ENCODE results near the gene TIAM2.
"Not testable (repeated sequence)": the region's sequence is repeated elsewhere in the genome, so short reads cannot be mapped to it uniquely, and the experiment has no call there.

Gene TIAM2
- total RNA-seq = 8.7 to 13.7 reads per million in 2 donors

DNA sequence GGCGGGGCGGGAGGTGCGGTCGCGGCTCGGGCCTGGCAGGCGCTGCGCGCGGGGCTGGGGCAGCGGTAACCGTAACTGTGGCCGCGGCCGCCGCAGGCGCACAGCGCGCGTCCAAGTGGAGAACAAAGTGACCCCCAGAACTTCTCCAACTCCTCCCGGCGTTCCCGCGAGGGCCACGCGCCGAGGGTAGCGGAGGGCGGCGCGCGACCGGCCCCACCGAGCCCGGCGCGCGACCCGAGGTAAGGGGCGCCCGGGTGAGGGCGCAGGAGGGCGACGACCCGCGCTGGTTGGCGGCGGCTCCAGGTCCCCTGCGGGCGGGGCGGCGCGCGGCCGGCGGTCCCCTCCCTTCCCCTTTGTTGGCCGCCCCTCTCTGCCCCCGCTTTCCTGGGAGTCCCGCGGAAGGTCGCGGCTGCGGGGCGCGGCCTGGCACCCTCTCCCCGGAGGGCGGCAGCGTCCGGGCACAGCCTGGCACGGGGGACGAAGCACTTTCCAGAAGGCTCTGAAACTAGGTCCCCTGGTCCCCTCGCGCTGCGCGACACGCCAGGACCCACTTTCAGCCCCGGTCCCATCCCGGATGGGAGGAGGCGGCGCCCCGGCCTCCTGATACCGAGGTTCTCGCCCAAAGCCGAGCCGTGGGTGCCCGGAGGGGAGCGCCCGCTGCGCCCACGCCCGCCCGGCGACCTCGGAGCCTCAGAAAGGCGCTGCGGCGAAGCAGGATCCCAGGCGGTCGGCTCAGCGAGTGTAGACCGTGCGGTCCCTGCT lies at the start of gene TIAM2:
Gene TIAM2, plus strand, starts transcription at position 62 of the 762 bp plus-strand sequence. CDS start 133,909 bp downstream, outside the sequence.
- DNase-seq = peak; percentile 16

DNA sequence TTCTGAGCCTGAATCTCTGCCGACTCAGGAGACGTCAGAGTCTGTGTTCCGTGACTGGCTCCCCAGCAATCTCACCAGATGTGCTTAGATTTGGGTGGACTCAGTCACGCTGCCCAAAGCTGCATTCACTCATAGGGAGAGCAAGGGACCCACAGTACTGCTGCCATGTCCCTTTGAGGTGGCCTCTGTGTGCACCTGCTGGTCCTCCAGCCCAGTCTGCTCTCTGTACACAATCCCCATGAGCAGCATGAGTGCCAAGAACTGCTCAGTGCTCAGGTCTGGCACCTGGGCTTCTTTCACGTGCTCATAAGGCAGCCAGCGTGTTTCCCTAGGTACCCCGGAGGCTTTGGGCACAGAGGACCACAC lies 44.2 kb upstream of the TIAM2 start:
- no peak for DNase-seq

DNA sequence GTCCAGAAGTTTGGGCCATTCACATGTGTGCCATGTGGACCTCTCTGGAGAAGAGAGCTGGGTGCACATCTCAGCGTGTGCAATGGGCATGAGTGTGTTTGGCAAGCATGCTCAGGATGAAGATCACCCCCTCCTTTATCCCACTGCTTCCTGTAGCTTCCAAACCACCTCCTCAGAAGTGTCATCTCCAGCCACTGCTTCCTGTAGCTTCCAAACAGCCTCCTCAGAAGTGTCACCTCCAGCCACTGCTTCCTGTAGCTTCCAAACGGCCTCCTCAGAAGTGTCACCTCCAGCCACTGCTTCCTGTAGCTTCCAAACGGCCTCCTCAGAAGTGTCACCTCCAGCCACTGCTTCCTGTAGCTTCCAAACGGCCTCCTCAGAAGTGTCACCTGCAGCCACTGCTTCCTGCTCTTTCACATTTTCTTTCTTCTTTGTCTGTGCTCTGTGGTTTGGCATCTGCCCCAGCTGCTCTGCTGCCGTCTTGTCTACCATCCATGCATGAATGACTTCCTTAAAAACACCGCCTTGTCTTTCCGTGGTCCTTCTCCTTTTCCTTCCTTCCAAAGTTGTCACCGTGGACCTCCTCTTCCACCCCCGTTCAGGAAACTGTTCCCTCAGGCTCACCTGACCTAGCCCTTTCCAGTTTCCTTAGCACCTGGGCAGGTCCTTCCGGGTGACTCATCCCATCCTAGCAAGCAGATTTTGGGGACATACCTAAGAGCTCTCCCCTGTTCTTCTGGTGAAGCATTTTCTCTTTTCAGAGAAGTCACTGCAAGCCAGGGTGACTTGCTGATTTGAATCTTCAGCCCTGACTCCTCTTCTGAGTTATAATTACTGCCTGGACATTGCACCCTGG lies 43.5 kb upstream of the TIAM2 start:
- DNase-seq = no peak

DNA sequence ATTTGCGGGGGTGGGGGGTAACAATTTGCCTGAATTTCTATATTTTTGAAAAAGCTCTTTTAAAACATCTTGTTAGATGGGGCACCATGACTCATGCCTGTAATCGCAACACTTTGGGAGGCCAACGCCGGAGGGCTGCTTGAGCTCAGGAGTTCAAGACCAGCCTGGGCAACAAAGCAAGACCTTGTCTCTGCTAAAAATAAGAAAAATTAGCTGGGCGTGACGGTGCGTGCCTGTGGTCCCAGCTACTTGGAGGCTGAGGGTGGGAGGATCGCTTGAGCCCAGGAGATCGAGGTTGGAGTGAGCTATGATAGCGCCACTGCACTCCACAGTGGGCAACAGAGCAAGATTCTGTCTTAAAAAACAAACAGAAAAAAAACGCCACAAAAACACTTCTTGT lies 41.5 kb upstream of the TIAM2 start:
- DNase-seq = no peak

DNA sequence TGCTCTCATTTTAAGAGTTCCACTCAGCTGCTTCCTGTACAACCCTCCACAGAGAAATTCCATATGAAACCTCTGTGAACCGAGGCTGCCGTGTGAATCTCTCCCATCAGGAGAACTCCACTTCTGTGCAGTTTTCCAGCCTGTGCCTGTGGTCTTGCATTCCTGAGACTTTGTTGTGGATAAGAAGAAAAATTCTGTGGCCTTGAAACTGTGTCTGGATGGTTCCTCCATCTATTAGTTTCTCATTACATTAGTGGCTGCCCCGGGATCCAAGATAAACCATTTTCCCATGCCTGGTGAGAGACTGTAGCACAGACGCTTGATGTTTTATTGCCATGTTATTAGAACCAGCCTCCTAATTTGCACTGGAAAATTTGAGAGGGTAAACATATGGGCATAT lies 40.8 kb upstream of the TIAM2 start:
- no peak for DNase-seq

DNA sequence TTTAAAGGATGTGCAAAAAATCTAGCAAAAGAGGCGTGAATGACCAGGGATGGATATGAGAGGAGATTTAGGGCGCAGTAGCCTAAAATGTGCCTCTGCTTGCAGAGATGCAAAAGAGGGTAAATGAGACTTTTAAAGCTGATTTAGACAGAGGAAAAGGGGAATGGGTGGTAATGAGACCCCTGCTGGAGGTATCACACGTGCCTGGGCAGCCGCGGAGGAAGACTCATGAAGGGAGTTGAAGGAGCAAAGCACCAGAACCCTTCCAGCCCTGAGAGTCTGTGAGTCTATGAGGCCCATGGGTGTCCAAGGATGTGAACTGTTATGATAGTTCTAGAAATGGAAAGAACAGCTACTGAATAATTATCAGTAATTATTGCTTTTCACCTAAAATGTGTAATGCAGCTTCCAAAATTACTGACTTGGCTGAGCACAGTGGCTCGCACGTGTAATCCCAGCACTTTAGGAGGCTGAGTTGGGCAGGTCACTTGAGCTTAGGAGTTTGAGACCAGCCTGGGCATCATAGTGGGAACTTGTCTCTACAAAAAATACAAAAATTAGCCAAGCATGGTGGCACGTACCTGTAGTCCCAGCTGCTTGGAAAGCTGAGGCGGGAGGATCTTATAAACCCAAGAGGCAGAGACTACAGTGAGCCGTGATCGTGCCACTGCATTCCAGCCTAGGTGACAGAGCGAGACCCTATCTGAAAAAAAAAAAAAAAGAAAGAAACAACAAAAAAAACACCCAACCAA lies 38.2 kb upstream of the TIAM2 start:
- DNase-seq = no peak

DNA sequence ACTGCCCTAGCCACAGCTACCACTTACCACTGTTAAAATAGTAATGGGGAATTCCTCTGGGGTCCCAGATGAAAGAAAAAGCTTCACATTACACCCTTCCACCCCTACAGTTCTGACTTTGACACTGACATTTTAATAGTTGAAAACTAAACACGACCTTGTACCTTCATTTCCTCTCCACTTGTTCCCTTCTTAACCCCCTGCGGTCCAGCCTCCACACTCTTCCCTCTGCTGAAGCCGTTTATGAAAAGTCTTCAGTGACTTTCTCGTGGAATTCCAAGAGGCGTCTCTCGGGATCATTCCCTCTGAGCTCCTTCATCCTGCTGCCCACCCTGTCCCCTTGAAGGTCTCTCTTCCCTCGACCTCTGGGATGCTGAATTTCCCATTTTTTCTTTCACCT lies 36.6 kb upstream of the TIAM2 start:
- DNase-seq = no peak

DNA sequence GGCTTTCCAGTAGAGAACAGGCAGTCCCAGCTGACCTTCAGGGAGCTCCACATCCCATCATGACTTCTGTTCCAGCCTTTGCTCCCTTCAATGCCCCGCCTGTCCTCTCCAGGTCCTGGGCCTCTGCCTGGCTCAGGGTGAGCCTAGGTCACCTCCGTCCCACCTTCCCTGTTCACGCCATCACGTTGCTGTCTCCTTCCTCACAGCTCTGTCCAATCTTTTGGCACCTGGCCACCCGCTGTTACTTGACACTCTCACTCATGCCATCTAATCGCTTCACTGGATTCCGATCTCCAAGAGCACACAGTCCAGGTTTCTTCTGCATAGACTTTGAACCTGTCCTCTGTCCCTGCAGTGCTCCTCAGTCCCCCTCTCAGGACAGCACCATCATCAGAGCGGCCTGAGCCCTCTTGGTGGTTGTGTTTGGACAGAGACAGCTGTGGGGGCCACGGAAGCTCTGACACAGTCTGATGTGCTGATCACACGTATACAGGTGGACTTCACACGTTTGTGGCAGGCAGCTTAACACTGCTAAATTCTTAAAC lies 34.7 kb upstream of the TIAM2 start:
- no peak for DNase-seq

DNA sequence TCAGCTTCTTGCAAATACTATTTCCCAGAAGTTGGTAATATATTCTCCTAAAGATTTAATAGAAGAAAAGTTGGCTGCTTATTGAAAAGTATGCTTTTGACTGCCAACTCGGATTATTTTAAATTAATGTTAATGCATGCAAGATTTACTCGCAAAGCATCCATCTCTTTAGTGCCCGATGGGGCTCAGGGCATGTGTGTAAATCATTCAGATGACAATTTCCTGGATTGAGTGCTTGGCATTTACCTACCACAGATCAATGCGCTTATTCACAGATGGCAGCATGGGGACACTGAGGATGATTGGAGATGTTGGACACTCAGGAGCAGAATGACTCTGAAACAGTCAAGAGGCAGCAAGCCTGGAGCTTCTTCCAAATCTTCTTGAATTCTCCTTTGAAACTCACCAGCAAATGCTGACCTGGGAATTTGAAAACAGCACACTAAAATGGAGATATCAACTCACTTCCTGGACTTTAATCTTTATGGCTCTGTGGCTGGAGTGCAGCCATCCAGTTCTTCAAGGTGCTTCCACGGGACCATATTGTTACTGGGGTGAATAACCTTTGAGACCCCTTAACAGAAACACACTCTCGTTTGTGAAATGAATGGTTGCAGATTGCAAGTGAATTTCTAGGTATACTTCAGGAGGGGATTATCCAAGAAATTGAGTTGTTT lies 34.1 kb upstream of the TIAM2 start:
- no peak for DNase-seq

DNA sequence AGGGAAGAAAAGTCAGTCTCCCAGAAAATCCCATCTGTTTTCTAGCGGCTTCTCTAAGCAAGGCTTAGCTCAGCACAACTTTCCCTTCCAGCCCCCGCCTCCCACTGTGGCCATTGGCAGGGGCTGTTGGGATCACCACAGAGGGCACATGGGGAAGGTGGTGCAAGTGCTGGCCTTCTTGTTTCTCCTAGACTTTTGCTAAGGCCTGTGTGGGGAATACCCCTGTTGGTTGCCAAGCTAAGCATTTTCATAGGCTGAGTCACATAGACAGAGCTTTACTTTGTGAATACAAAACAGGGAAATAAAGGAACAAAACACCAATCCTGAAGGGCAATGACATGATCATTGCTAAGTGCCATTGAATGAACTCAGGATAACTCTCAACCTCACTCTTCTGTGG lies 32.4 kb upstream of the TIAM2 start:
- DNase-seq = no peak

DNA sequence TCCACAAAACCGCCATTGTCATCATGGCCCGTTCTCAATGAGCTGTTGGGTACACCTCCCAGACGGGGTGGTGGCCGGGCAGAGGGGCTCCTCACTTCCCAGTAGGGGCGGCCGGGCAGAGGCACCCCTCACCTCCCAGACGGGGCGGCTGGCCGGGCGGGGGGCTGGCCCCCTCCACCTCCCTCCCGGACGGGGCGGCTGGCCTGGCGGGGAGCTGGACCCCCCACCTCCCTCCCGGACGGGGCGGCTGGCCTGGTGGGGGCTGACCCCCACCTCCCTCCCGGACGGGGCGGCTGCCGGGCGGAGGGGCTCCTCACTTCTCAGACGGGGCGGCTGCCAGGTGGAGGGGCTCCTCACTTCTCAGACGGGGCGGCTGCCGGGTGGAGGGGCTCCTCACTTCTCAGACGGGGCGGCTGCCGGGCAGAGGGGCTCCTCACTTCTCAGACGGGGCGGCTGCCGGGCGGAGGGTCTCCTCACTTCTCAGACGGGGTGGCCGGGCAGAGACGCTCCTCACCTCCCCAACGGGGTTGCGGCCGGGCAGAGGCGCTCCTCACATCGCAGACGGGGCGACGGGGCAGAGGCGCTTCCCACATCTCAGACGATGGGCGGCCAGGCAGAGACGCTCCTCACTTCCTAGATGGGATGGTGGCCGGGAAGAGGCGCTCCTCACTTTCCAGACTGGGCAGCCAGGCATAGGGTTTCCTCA lies 28.9 kb upstream of the TIAM2 start:
- not testable (repeated sequence) for DNase-seq

DNA sequence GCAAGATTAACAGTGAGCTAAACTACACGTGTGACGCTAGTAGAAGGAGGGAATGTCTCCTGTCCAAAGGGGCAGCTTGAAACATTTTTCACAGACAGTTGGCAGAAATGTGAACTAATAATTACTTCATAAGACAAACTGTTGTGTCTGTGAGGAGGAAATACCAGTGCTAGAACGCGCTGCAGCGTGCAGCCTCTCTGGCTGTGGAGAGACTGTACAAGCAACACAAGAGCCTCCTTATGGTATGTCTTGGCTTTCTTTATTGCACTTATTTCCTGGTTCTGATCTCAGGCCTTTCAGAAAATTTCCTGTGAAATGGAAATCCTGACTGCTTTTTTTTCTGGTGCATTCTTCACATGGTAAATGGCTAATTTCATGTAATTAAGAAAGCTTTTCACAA lies 25.3 kb upstream of the TIAM2 start:
- DNase-seq = no peak

DNA sequence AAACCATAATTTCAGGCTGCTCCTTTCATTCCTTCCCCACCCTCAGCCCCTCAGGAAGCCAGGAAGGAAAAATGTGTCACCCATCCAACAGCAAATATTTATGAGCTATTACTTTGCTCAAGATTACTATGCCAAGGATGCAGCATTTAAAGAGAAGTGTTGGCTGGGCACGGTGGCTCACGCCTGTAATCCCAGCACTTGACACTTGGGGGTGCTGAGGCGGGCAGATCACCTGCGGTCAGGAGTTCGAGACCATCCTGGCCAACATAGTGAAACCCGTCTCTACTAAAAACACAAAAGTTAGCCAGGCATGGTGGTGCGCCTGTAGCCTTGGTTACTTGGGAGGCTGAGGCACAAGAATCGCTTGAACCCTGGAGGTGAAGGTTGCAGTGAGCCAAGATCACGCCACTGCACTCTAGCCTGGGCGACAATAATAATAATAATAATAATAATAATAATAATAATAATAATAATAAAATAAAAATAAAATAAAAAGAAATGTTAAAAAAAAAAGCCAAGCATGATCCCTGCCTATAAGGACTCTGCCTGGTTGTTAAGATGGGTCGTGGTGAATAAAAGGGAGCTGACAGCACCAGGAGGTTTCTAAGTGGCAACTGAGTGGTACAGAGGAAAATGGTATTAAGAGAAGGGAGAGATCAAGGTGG lies 20.5 kb upstream of the TIAM2 start:
- DNase-seq = no peak

DNA sequence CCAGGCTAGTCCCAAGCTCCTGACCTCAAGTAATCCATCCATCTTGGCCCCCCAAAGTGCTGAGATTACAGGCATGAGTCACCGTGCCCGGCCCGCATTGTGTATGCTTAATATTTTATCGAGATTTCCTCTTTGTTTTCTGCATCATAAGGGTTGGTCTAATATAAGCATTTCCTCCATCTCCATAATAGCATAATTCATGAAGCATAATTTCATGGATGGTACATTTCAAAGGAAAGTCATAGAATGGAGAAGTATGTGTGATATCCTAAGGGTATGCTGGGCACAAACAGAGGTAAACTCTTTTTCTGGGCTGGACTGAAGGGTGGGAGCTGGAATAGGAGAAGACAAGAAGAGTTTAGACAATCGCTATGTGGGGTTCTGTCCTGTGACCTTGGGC lies 17.5 kb upstream of the TIAM2 start:
- no peak for DNase-seq

DNA sequence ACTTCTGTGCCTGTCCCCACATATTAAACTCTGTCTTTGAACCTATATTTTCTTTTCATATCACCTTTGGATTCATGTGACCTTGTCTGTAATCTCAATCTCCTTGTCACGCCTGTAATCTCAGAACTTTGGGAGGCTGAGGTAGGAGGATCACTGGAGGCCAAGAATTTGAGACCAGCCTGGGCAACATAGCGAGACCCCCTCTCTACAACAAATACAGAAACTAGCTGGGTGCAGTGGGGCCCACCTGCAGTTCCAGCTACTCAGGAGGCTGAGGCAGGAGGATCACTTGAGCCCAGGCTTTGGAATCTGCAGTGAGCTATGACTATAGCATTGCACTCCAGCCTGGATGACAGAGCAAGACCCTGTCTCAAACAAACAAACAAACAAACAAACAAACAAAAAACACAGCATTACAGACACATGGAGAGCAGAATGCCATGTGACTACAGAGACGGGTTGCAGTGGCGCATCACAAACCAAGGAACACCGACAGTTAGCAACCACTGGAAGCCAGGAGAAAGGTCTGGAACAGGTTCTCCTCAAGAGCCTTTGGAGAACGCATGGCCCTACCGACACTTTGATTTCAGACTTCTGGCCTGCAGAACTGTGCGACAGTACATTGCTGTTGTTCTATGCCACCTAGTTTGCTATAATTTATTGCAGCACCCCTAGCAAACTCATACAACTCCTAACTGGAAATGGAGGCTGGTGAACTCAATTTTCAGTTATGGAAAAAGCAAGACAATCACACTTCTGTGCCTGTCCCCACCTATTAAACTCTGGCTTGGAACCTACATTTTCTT lies 14.6 kb upstream of the TIAM2 start:
- no peak for DNase-seq

DNA sequence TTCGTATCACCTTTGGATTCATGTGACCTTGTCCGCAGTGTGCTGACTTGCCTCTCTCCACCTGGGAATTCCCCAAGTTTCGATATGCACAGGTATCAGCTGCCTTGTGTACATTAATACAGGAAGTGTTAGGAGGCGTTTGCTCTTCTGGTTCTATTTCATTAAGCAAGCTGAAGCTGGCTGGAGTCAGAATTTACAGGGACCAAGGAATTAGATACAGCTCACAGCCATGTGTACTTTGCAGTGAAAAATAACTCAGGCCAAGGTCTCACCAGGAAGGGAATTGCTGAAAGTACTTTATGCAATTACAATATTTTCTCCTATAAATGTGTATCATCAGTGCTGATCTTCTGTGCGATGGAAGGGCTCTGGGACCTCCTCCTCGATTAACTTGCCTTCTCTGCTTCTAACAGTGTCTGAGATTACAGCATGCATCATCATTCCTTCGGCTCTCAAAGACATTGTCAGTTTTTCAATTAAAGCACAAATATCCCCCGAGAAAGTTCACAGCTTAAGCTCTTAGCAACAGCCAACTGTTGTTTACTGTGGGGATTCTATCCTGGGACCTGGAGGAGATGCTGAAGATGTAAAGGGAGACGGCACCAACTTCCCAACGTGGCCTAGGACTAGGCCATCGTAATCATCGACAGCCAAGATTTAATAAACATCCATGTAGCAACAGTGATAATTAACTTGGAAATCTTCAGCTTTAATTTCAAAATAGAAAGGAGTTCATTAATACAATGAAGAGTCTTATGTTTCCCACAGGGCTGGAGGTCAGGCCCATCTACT lies 13.8 kb upstream of the TIAM2 start:
- DNase-seq = no peak

DNA sequence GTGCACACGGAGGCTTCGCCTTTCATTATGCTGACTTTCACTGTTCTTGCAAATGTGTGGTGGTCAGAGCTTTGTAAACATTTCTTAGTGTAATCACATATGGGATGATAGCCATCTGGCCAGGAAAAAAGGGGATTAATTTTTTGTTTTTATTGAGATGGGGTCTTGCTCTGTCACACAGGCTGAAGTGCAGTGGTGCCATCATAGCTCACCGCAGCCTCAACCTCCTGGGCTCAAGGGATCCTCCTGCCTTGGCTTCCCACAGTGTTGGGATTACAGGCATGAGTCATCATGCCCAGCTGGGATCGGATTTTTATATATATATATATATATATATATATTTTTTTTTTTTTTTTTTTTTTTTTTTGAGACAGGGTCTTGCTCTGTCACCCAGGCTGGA lies 11.0 kb upstream of the TIAM2 start:
- no peak for DNase-seq

DNA sequence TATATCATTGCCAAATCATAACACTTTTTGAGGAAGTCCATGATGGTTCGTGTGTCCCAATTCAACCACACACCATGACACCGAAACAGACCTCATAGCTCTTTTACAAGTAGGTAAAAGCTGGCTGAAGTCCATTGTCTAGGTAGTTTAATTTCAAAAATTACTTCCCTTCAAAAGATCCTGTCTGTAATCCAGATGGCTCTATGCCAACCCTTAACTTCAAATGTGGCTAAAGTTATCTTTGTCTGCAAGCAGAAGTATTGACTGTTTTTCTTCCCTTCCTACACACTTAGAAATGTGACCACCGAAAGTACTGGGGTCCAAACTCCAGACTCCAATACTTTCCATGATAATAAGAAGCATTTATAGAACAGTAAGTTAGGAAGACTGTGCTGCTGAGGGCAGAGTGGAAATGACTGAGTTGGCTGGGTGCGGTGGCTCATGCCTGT lies 8.3 kb upstream of the TIAM2 start:
- DNase-seq = no peak

DNA sequence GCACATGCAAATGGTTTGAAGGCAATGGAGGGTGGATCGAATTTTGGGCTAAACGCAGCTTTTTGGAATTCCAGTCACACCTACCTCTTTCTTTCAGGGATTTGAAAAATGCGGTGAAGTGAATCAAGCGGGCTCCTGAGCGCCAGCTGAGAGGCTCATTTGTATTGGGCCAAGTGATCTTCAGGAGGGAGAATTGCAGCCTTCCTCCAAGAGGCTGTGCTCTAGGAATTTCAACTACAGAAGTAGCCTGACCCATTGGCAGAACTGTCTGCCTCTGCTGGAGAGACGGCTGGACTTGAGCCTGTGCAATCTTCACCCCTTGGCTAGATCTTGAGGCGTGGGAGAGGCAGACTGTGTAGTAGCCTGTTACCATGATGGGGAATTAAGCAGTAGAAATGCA lies 5.7 kb upstream of the TIAM2 start:
- DNase-seq = no peak

DNA sequence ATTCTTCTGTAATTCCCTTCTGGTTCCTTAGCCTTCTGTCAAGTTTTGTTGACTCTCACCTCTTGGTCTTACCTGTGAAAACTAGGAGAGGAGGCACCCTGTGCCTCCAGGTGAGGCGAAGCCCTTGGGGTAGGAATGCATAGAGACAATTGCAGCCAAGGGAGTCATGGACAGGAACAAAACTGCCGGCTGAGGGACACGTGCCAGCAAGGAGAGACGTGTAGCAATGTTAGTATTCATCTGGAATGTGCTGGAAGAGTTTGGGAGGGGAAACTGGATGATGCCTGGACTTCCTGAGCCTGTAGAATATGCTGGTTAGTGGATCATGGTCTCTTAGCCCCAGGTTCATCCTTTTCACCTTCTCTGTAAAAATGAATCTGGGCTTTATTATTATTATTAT lies 3.9 kb upstream of the TIAM2 start:
- DNase-seq = no peak

Measured in activated gamma-delta T cell (primary cell).